Smooth muscle cell (in vitro differentiated cells): ENCODE data around the gene NPSR1. TPM values are rescaled to one million over a fixed set of nuclear protein-coding genes. Genes with fewer than 3 reads are reported as not detected.

Source experiments
- DNase-seq: peaks from one replicate; lab custom pipeline; 2025; ENCODE audit not compliant: unreplicated experiment; lab: John Stamatoyannopoulos, UW
- H2AFZ ChIP-seq: fragments of 200-600 bp; sonication (generic); 2 replicates; pipeline ENCODE4 v1.6.0; 2016; ENCODE audit warnings: antibody characterized with exemption, low read depth, mild to moderate bottlenecking
- H3F3A ChIP-seq: fragments of 200-600 bp; sonication (generic); 2 replicates; pipeline ENCODE4 v1.6.0; 2017; ENCODE audit warnings: antibody characterized with exemption, low read depth
- H3K27ac ChIP-seq: fragments of 200-600 bp; sonication (generic); 2 replicates; pipeline ENCODE4 v1.5.1; 2016; ENCODE audit warnings: low read depth, mild to moderate bottlenecking
- H3K27me3 ChIP-seq: fragments of 200-600 bp; sonication (generic); 2 replicates; pipeline ENCODE4 v1.6.1; 2016; ENCODE audit warnings: low read depth, mild to moderate bottlenecking
- H3K36me3 ChIP-seq: fragments of 200-600 bp; sonication (generic); 2 replicates; pipeline ENCODE4 v1.5.1; 2016; ENCODE audit warnings: low read depth
- H3K4me1 ChIP-seq: fragments of 200-600 bp; sonication (generic); 2 replicates; pipeline ENCODE4 v1.5.1; 2016; ENCODE audit warnings: low read depth
- H3K4me2 ChIP-seq: fragments of 200-600 bp; sonication (generic); 2 replicates; pipeline ENCODE4 v1.6.0; 2016; ENCODE audit warnings: mild to moderate bottlenecking
- H3K4me3 ChIP-seq: fragments of 200-600 bp; sonication (generic); 2 replicates; pipeline ENCODE4 v1.5.1; 2016; ENCODE audit warnings: mild to moderate bottlenecking
- H3K79me2 ChIP-seq: fragments of 200-600 bp; sonication (generic); 2 replicates; pipeline ENCODE4 v1.6.0; 2016; ENCODE audit warnings: low read depth, mild to moderate bottlenecking
- H3K9ac ChIP-seq: fragments of 200-600 bp; sonication (generic); 2 replicates; pipeline ENCODE4 v1.6.0; 2016; ENCODE audit warnings: low read depth
- H3K9me3 ChIP-seq: fragments of 200-600 bp; sonication (generic); replicated peaks from 2 replicates; pipeline ENCODE4 v1.5.1; 2016; ENCODE audit warnings: low read depth
- H4K20me1 ChIP-seq: fragments of 200-600 bp; sonication (generic); 2 replicates; pipeline ENCODE4 v1.6.0; 2016; ENCODE audit warnings: low read depth
- CTCF ChIP-seq: fragments of 200-600 bp; sonication (generic); IDR thresholded peaks from 2 replicates; pipeline ENCODE4 v1.5.1; 2017; ENCODE audit warnings: borderline replicate concordance, mild to moderate bottlenecking, antibody characterized with exemption; ENCODE audit not compliant: insufficient read depth, poor library complexity, severe bottlenecking
- WGBS: methylation state at CpG from one replicate; pipeline ENCODE4 v1.1.7; 2016; ENCODE audit warnings: low lambda C conversion rate; 5-methylcytosine and 5-hydroxymethylcytosine counted together
- polyA plus RNA-seq: library from polyadenylated mRNA; unstranded; fragments of >200 nt; fragmentation: Nextera tagmentation; extraction: Ambion mirVana; gene quantifications from 2 replicates; pipeline ENCODE4 v1.2.1, GENCODE V29; 2016
- total RNA-seq: library from RNA; depleted of rRNA; stranded (reverse); fragments of >200 nt; gene quantifications from 2 replicates; pipeline ENCODE4 v1.2.3, GENCODE V29; 2014

The NPSR1 gene
- total and polyA plus RNA-seq, 2 experiments from 2014 or later, result not detected

GRCh38 chr7:34837801-34838201 is 179.8 kb downstream of the NPSR1 start:
- Histone ChIP-seq H3F3A (no peaks in the 10 kb centered on the region), H3K9ac (no peak overlapping the region), H3K4me1 (peaks cover 23% of the 10 kb centered on the region), H3K4me2 (no peak overlapping the region), H2AFZ (no peak overlapping the region), H3K36me3 (no peaks in the 10 kb centered on the region), H3K27me3 (no peaks in the 10 kb centered on the region), H3K9me3 (no peaks in the 10 kb centered on the region), H3K4me3 (no peak overlapping the region), H3K79me2 (no peaks in the 10 kb centered on the region), H4K20me1 (no peaks in the 10 kb centered on the region), H3K27ac (no peak overlapping the region)
- WGBS, result 51% methylated on average over 2 of the region's 2 CpGs
- DNase-seq, result no peak
- TF ChIP-seq CTCF, result no peak

DNA sequence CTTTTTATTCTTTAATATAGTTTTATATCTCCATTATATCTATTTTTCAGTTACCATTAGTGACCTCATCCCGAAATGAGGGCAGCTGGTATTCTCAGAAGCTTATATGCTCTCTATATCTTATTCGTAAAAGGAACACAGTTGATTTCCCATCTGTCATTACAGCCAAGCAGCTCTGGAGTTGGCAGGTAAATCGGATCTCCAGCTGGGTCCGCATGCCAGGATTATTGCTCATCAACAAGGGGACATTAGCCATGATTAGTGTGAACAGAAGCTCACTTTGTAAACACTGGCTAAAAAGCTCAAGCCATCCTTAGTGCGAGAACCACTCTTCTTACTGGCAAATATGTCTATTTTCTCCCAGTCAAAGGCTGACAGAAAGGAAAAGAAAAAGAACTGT is 180.3 kb downstream of the NPSR1 start:
- H3K36me3 ChIP-seq, result no peaks in the 10 kb centered on the region
- H3K4me2 ChIP-seq, result no peak overlapping the region
- H2AFZ ChIP-seq, result no peak overlapping the region
- WGBS, result 77% methylated on average over 5 of the region's 5 CpGs
- peaks cover 23% of the 10 kb centered on the region for H3K4me1 ChIP-seq
- H3F3A ChIP-seq, result no peaks in the 10 kb centered on the region
- H4K20me1 ChIP-seq, result no peaks in the 10 kb centered on the region
- H3K9ac ChIP-seq, result no peak overlapping the region
- no peak for DNase-seq
- no peaks in the 10 kb centered on the region for H3K79me2 ChIP-seq
- no peaks in the 10 kb centered on the region for H3K27me3 ChIP-seq
- TF ChIP-seq CTCF, result no peak
- no peak overlapping the region for H3K4me3 ChIP-seq
- H3K9me3 ChIP-seq, result no peaks in the 10 kb centered on the region
- H3K27ac ChIP-seq, result no peak overlapping the region

DNA sequence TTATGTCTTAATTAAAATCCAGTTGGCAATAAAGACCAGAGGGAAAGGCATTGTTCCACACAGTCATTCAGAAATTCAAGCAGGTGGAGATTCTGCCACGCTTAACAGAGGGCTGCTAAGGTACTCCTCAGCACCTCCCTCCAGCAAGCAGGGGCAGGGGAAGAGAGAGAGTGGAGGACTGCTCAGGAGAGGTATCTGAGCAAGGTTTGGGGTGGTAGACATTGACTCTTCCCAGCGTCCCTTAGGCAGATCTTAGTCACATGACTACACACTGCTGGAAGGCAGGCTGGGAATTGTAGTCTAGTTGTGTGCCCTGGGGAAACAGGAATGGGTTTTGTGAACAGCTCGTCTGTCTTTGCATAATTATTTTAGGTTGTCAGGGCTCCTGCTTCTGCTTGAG is 181.6 kb downstream of the NPSR1 start:
- no peaks in the 10 kb centered on the region for H3K36me3 ChIP-seq
- H2AFZ ChIP-seq, result no peak overlapping the region
- H4K20me1 ChIP-seq, result no peaks in the 10 kb centered on the region
- H3K4me1 ChIP-seq, result peaks cover 23% of the 10 kb centered on the region
- no peak overlapping the region for H3K4me2 ChIP-seq
- no peaks in the 10 kb centered on the region for H3K9me3 ChIP-seq
- WGBS, result 76% methylated on average over 3 of the region's 3 CpGs
- H3F3A ChIP-seq, result no peaks in the 10 kb centered on the region
- H3K9ac ChIP-seq, result no peak overlapping the region
- no peak for DNase-seq
- H3K27ac ChIP-seq, result no peak overlapping the region
- H3K27me3 ChIP-seq, result no peaks in the 10 kb centered on the region
- H3K79me2 ChIP-seq, result no peaks in the 10 kb centered on the region
- H3K4me3 ChIP-seq, result no peak overlapping the region
- no peak for TF ChIP-seq CTCF

DNA sequence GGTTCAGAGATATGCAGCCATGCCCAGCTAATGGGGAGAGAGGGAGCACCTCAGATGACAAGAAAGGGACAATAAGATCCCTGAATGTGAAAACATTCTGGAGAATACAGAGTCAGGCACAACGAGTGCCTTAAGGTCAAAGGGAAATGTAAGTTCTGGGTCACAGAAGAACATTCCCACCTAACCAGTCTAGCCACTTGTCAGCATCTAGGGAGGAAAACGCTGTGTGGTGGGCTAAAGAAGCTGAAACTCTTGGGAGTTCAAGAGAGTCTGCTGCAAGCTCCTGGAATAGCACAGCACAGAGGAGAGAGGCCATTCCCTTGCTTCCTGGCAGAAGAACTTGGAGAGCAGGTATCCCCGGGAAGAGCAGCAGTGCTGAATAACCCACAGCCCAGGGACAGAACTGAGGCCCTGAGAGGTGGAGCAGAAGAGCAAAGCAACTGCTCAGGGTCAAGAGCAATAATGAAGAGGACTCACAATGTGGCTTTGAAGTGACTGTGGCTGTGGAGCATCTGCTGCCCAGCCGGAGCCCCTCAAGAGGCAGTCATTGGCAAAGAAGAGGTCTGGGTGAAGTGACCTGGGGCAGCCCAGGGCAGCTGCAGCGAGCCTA is 182.3 kb downstream of the NPSR1 start:
- peaks cover 30% of the 10 kb centered on the region for H3K4me1 ChIP-seq
- no peaks in the 10 kb centered on the region for H4K20me1 ChIP-seq
- H3K79me2 ChIP-seq, result no peaks in the 10 kb centered on the region
- H3K9me3 ChIP-seq, result no peaks in the 10 kb centered on the region
- H3K27me3 ChIP-seq, result no peaks in the 10 kb centered on the region
- no peaks in the 10 kb centered on the region for H3K36me3 ChIP-seq
- no peak overlapping the region for H2AFZ ChIP-seq
- no peaks in the 10 kb centered on the region for H3F3A ChIP-seq
- H3K9ac ChIP-seq, result no peak overlapping the region
- 74% methylated on average over 5 of the region's 5 CpGs for WGBS
- H3K4me3 ChIP-seq, result no peak overlapping the region
- no peak overlapping the region for H3K4me2 ChIP-seq
- DNase-seq, result no peak
- no peak for TF ChIP-seq CTCF
- H3K27ac ChIP-seq, result no peak overlapping the region
